Nephron (organoid): ENCODE data around the gene SH3BP5L.

Source experiments
- H3K27ac Mint-ChIP-seq, 3 experiments: 2 replicates each; pipeline ENCODE4 v1.8.0; 2020; ENCODE audit warnings: mixed read lengths in 3 of 3, mild to moderate bottlenecking in 2 of 3, moderate library complexity in 1 of 3
- H3K27me3 Mint-ChIP-seq: 2 replicates; pipeline ENCODE4 v1.8.0; 2021; ENCODE audit warnings: low read depth, mild to moderate bottlenecking, moderate library complexity, mixed read lengths
- H3K36me3 Mint-ChIP-seq: 2 replicates; pipeline ENCODE4 v1.8.0; 2020; ENCODE audit warnings: low read depth, mixed read lengths
- H3K4me1 Mint-ChIP-seq: 2 replicates; pipeline ENCODE4 v1.8.0; 2020; ENCODE audit warnings: mixed read lengths
- H3K4me3 Mint-ChIP-seq, 3 experiments: 2 replicates each; pipeline ENCODE4 v1.8.0; 2020; ENCODE audit warnings: mild to moderate bottlenecking in 3 of 3, mixed read lengths in 3 of 3, moderate library complexity in 2 of 3
- H3K9me3 Mint-ChIP-seq: 2 replicates; pipeline ENCODE4 v1.8.0; 2020; ENCODE audit warnings: mixed read lengths
- CTCF ChIP-seq, 3 experiments: fragments of 200-600 bp; sonication (generic); IDR thresholded peaks; one replicate each; pipeline ENCODE4 v1.5.0; 2021; ENCODE audit warnings: antibody characterized with exemption in 3 of 3; ENCODE audit not compliant: unreplicated experiment in 3 of 3

Gene SH3BP5L

GRCh38 chr1:248853663-248854375 is 28.1 kb upstream of the SH3BP5L start:
- no peak overlapping the region for H3K27ac Mint-ChIP-seq
- no peaks in the 10 kb centered on the region for H3K9me3 Mint-ChIP-seq
- no peak for TF ChIP-seq CTCF (IDR thresholded peaks at IDR 0.05; ENCODE audit: unreplicated experiment in 3 of 3)
- no peaks in the 10 kb centered on the region for H3K27me3 Mint-ChIP-seq
- H3K4me3 Mint-ChIP-seq = no peak overlapping the region
- H3K4me1 Mint-ChIP-seq = peaks cover 5% of the 10 kb centered on the region
- H3K36me3 Mint-ChIP-seq = peaks cover 21% of the 10 kb centered on the region

- TF ChIP-seq CTCF (IDR thresholded peaks at IDR 0.05; ENCODE audit: unreplicated experiment in 3 of 3) = no peak
- H3K4me3 Mint-ChIP-seq = no peak overlapping the region
- no peaks in the 10 kb centered on the region for H3K4me1 Mint-ChIP-seq
- H3K9me3 Mint-ChIP-seq = no peaks in the 10 kb centered on the region
- H3K27me3 Mint-ChIP-seq = no peaks in the 10 kb centered on the region
- H3K27ac Mint-ChIP-seq = no peak overlapping the region
- H3K36me3 Mint-ChIP-seq = peaks cover 25% of the 10 kb centered on the region
Observed at GRCh38 chr1:248852481-248853405, 27.0 kb upstream of the SH3BP5L start.

GRCh38 chr1:248851390-248851789 is 25.7 kb upstream of the SH3BP5L start:
- no peaks in the 10 kb centered on the region for H3K9me3 Mint-ChIP-seq
- H3K4me1 Mint-ChIP-seq = no peaks in the 10 kb centered on the region
- no peak overlapping the region for H3K27ac Mint-ChIP-seq
- no peak for TF ChIP-seq CTCF (IDR thresholded peaks at IDR 0.05; ENCODE audit: unreplicated experiment in 3 of 3)
- no peak overlapping the region for H3K4me3 Mint-ChIP-seq
- no peaks in the 10 kb centered on the region for H3K27me3 Mint-ChIP-seq
- H3K36me3 Mint-ChIP-seq = peaks cover 30% of the 10 kb centered on the region

- Mint-ChIP-seq H3K27ac (no peak overlapping the region), H3K36me3 (peaks cover 36% of the 10 kb centered on the region), H3K4me1 (no peaks in the 10 kb centered on the region), H3K9me3 (no peaks in the 10 kb centered on the region), H3K4me3 (no peak overlapping the region), H3K27me3 (no peaks in the 10 kb centered on the region)
- TF ChIP-seq CTCF (IDR thresholded peaks at IDR 0.05; ENCODE audit: unreplicated experiment in 3 of 3) = no peak
Observed at GRCh38 chr1:248850536-248851251, 25.0 kb upstream of the SH3BP5L start.

GRCh38 chr1:248850124-248850523 is 24.4 kb upstream of the SH3BP5L start:
- no peak for TF ChIP-seq CTCF (IDR thresholded peaks at IDR 0.05; ENCODE audit: unreplicated experiment in 3 of 3)
- Mint-ChIP-seq H3K36me3 (peaks cover 40% of the 10 kb centered on the region), H3K27me3 (no peaks in the 10 kb centered on the region), H3K4me1 (no peaks in the 10 kb centered on the region), H3K27ac (no peak overlapping the region), H3K4me3 (no peak overlapping the region), H3K9me3 (no peaks in the 10 kb centered on the region)
